Activated naive CD8-positive, alpha-beta T cell (primary cell): ENCODE measurements around the gene PRCC.
"Not testable (repeated sequence)": the region's sequence is repeated elsewhere in the genome, so short reads cannot be mapped to it uniquely, and the experiment has no call there.

Source experiments
- H3K27ac Mint-ChIP-seq: one replicate; pipeline ENCODE4 v1.8.0; 2021; ENCODE audit warnings: mixed read lengths
- H3K27me3 Mint-ChIP-seq: one replicate; pipeline ENCODE4 v1.8.0; 2021; ENCODE audit warnings: mixed read lengths
- H3K36me3 Mint-ChIP-seq: one replicate; pipeline ENCODE4 v1.8.0; 2021; ENCODE audit warnings: mixed read lengths
- H3K4me1 Mint-ChIP-seq: one replicate; pipeline ENCODE4 v1.8.0; 2021; ENCODE audit warnings: low read depth, mixed read lengths
- H3K4me3 Mint-ChIP-seq: one replicate; pipeline ENCODE4 v1.8.0; 2021; ENCODE audit warnings: mild to moderate bottlenecking, mixed read lengths
- H3K9me3 Mint-ChIP-seq: one replicate; pipeline ENCODE4 v1.8.0; 2021; ENCODE audit warnings: low read depth, mixed read lengths

The PRCC gene

GRCh38 chr1:156749419-156750118, 17.8 kb upstream of the PRCC start:
- Mint-ChIP-seq H3K4me1 (peaks cover 61% of the 10 kb centered on the region), H3K36me3 (peaks cover 4% of the 10 kb centered on the region), H3K4me3 (peak overlapping the region; percentile 99), H3K27me3 (no peaks in the 10 kb centered on the region), H3K9me3 (no peaks in the 10 kb centered on the region), H3K27ac (peak overlapping the region; percentile 95)

GRCh38 chr1:156750191-156750672, 17.1 kb upstream of the PRCC start:
- no peaks in the 10 kb centered on the region for H3K27me3 Mint-ChIP-seq
- peaks cover 4% of the 10 kb centered on the region for H3K36me3 Mint-ChIP-seq
- H3K9me3 Mint-ChIP-seq, result no peaks in the 10 kb centered on the region
- peaks cover 61% of the 10 kb centered on the region for H3K4me1 Mint-ChIP-seq
- H3K4me3 Mint-ChIP-seq, result peak overlapping the region; percentile 99
- H3K27ac Mint-ChIP-seq, result peak overlapping the region; percentile 95

DNA sequence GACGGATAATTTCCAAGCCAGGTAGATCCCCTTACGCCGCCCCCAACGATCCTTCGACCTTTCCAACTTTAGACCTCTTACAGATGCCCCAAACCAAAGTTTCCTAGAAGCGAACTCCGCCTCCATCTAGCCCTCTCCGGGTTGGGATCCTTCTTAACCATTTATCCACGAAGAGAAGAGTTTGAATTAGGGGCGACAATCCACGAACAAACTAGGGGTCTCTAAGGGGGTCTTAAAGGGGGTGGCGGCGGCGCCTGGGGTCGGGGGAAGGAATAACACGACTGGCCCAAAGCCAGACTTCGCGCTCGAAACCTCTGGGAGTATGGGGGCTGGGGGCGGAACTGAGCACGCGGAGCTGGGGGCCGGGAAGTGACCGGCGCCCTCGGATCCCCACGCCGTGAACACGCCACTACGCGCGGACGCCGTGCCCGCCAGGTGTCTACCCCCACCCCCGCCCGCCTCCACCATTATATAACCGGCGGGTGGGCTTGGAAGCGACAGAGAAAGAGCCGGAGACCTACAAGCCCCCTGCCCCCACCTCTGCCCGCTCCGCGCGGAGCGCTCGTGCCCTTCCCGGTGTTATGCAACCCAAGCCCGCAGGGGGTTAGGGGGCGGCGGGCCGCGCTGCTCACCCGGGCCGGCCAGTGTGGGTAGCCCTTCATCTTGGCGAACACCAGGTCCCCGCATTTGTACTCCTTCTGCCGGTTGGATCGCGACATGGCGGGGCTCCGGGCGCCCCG, 16.5 kb upstream of the PRCC start:
- Mint-ChIP-seq H3K9me3 (no peaks in the 10 kb centered on the region), H3K4me3 (peak overlapping the region; percentile 99), H3K36me3 (no peaks in the 10 kb centered on the region), H3K27ac (peak overlapping the region; percentile 95), H3K27me3 (no peaks in the 10 kb centered on the region), H3K4me1 (peaks cover 57% of the 10 kb centered on the region)

GRCh38 chr1:156751451-156751756, 15.9 kb upstream of the PRCC start, which contains the start of gene HDGF:
Gene HDGF, minus strand, starts transcription at chr1:156751675. Its CDS starts 246 bp downstream, at chr1:156751429.
- Mint-ChIP-seq H3K9me3 (no peaks in the 10 kb centered on the region), H3K27me3 (no peaks in the 10 kb centered on the region), H3K4me1 (peaks cover 53% of the 10 kb centered on the region), H3K36me3 (no peaks in the 10 kb centered on the region), H3K27ac (peak within 1 kb of the TSS; percentile 95), H3K4me3 (peak within 1 kb of the TSS; percentile 99)

DNA sequence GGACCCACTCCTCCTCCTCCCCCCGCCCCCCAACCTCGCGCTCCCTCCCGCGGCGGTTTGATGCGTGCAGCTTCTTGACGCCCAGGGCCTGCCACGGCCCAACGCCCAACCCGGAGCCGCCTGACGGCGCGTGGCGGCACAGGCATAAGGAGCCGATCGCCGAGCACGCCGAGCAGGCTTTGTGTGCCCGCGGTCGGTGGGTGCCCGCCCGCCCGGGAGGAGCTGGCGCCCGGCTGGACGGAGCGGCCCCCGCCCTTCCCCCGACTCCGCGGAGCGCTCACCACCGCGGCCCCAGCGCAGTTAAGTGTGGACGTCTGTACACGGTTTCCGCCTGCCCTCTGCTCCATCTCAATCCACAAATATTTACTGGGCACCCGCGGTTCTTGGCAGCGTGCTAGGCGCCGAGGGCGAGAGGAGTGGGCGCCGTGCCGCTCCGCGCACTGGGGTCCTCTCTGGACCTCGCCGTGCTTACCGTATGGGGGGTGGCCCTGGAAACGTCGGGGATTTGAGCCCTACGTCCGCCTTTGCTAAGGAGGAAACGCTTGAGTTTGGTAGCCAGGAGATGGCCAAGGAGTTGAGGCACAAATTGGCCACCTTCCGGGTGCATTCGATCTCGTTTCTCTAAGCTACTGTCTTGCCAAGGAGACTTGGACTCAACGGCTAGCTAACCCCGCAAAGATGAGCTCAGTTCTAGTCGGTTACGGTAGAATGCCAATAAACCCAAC, 15.4 kb upstream of the PRCC start:
- no peaks in the 10 kb centered on the region for H3K9me3 Mint-ChIP-seq
- no peaks in the 10 kb centered on the region for H3K27me3 Mint-ChIP-seq
- peak overlapping the region; percentile 93 for H3K4me3 Mint-ChIP-seq
- no peaks in the 10 kb centered on the region for H3K36me3 Mint-ChIP-seq
- H3K4me1 Mint-ChIP-seq, result peaks cover 50% of the 10 kb centered on the region
- peak overlapping the region; percentile 95 for H3K27ac Mint-ChIP-seq

DNA sequence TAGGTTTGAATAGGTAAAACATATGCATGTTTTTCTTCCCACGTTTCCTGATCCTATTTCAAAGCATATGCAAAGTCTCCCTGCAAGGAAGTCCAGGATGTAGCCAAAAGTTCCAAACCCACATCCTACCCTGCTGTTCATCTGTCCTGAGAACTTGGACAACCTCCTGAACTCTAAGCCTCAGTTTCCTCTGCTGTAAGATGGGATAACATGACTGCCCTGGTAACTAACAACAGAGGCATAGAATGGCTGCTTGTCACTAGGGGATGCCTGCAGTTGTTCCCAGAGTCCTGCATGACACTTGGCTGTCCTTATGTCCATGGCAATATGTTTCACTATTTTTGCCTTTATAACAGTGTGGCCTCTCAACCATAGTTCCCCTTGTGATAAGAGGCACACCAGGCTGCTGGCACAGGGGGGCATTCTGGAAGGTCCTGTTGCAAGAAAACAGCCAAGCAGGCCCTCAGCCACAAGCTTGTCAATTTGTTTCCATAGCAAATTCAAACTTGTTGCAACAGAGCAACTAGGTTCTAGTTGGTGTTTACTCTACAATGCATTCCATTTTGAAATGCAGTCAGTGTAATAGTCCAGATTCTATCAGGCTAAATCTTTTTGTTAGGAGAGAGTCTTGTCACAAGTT, 14.4 kb upstream of the PRCC start:
- Mint-ChIP-seq H3K4me3 (peak overlapping the region; percentile 93), H3K4me1 (peaks cover 42% of the 10 kb centered on the region), H3K27me3 (no peaks in the 10 kb centered on the region), H3K9me3 (no peaks in the 10 kb centered on the region), H3K27ac (peak overlapping the region; percentile 95), H3K36me3 (no peaks in the 10 kb centered on the region)

GRCh38 chr1:156754219-156754618, 13.1 kb upstream of the PRCC start:
- no peaks in the 10 kb centered on the region for H3K9me3 Mint-ChIP-seq
- no peak overlapping the region for H3K4me3 Mint-ChIP-seq
- H3K4me1 Mint-ChIP-seq, result peaks cover 32% of the 10 kb centered on the region
- no peak overlapping the region for H3K27ac Mint-ChIP-seq
- no peaks in the 10 kb centered on the region for H3K27me3 Mint-ChIP-seq
- H3K36me3 Mint-ChIP-seq, result no peaks in the 10 kb centered on the region

DNA sequence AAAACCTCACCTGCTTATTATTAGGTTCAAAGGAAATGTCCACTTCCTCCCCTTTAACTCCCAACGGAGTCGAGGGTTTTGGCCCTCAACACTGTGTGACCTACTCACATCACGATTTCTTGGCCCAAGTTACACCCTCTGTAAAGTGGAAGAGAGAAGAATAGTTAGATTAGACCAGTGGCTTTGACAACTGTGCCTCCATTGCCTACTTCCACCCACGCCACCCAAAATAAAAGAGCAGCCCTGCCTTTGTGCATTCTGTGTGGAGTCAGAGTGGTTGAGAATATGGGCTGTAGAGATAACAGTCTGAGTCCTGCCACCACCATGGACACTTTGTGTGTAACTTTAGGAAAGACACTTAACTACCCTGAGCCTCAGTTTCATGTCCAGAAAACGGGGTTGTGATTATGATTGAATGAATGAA, 11.8 kb upstream of the PRCC start:
- no peak overlapping the region for H3K4me3 Mint-ChIP-seq
- no peaks in the 10 kb centered on the region for H3K9me3 Mint-ChIP-seq
- peaks cover 20% of the 10 kb centered on the region for H3K4me1 Mint-ChIP-seq
- no peaks in the 10 kb centered on the region for H3K36me3 Mint-ChIP-seq
- no peaks in the 10 kb centered on the region for H3K27me3 Mint-ChIP-seq
- no peak overlapping the region for H3K27ac Mint-ChIP-seq

- no peak overlapping the region for H3K27ac Mint-ChIP-seq
- no peak overlapping the region for H3K4me3 Mint-ChIP-seq
- H3K36me3 Mint-ChIP-seq, result no peaks in the 10 kb centered on the region
- no peaks in the 10 kb centered on the region for H3K27me3 Mint-ChIP-seq
- H3K9me3 Mint-ChIP-seq, result no peaks in the 10 kb centered on the region
- H3K4me1 Mint-ChIP-seq, result peaks cover 20% of the 10 kb centered on the region
Observed at GRCh38 chr1:156756355-156756754, 11.0 kb upstream of the PRCC start.

DNA sequence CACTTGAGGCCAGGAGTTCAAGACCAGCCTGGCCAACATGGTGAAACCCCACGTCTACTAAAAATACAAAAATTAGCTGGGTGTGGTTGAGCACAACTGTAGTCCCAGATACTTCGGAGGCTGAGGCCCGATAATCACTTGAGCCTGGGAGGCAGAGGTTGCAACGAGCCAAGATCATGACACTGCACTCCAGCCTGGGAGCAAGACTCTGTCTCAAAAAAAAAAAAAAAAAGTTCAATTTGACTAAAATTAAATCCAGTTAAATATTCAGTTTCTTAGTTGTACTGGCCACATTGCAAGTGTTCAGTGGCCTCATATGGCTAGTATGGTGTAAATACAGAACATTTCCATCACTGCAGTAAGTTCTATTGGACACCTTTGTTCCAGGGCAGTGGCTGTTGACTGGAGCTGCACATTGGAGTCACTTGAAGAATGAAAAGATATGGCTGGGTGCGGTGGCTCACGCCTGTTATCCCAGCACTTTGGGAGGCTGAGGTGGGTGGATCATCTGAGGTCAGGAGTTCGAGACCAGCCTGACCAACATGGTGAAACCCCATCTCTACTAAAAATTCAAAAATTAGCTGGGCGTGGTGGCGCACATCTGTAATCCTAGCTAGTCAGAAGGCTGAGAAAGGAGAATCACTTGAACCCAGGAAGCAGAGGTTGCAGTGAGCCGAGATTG, 9.6 kb upstream of the PRCC start:
- not testable (repeated sequence) for H3K36me3 Mint-ChIP-seq, H3K27ac Mint-ChIP-seq, H3K4me3 Mint-ChIP-seq, H3K27me3 Mint-ChIP-seq, H3K9me3 Mint-ChIP-seq
- peaks cover 15% of the 10 kb centered on the region for H3K4me1 Mint-ChIP-seq

DNA sequence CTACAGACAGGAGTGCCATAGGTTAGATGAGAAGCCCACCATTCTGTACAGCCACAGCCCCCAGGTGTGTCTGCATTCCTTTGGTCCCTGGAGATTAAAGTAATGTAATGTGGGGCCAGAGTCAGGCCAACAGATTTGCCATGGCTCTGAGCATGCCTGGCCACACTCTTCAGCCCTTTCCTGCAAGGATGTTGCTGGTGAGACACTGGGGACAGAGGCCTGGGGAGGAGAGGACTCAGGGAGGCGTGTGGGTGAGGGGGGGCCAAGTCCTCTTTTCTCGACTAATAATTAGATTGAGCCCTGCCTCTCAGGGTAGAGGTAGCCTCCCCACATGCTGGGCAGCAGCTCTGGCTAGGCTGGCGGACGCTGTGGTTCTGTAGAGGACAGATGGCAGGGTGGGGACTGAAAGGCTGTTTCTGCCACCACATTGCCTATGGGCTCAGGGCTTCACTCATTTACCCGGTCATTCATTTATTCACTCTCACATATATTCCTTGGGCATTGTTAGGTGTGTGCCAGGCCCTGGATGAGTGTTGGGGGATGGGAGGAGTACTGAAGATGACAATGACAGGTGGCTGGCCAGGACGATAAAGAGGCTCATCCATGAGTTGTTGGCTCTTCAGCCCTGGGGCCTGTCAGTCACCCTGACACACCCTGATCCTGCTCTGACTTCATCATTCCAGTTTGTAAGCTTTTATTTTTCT, 7.1 kb upstream of the PRCC start:
- Mint-ChIP-seq H3K4me3 (no peak overlapping the region), H3K9me3 (no peaks in the 10 kb centered on the region), H3K4me1 (peaks cover 5% of the 10 kb centered on the region), H3K27me3 (no peaks in the 10 kb centered on the region), H3K36me3 (no peaks in the 10 kb centered on the region), H3K27ac (no peak overlapping the region)

GRCh38 chr1:156760796-156761104, 6.6 kb upstream of the PRCC start:
- Mint-ChIP-seq H3K36me3 (no peaks in the 10 kb centered on the region), H3K4me3 (no peak overlapping the region), H3K27me3 (no peaks in the 10 kb centered on the region), H3K27ac (no peak overlapping the region), H3K9me3 (no peaks in the 10 kb centered on the region), H3K4me1 (peaks cover 3% of the 10 kb centered on the region)

- H3K27me3 Mint-ChIP-seq, H3K36me3 Mint-ChIP-seq, H3K9me3 Mint-ChIP-seq, H3K27ac Mint-ChIP-seq, H3K4me3 Mint-ChIP-seq: not testable (repeated sequence)
- peaks cover 23% of the 10 kb centered on the region for H3K4me1 Mint-ChIP-seq
Observed at GRCh38 chr1:156765136-156765535, 2.2 kb upstream of the PRCC start.

- H3K27ac Mint-ChIP-seq, result no peak overlapping the region
- H3K4me1 Mint-ChIP-seq, result peaks cover 25% of the 10 kb centered on the region
- H3K4me3 Mint-ChIP-seq, result no peak overlapping the region
- peaks cover 8% of the 10 kb centered on the region for H3K36me3 Mint-ChIP-seq
- H3K27me3 Mint-ChIP-seq, result no peaks in the 10 kb centered on the region
- no peaks in the 10 kb centered on the region for H3K9me3 Mint-ChIP-seq
Observed at GRCh38 chr1:156765666-156766065, 1.7 kb upstream of the PRCC start.
